Measurements from ENCODE around the gene CEP295NL. TPM values are rescaled to one million over a fixed set of nuclear protein-coding genes. Genes with fewer than 3 reads are reported as not detected.

CEP295NL gene
- total RNA-seq, 1 experiment from 2014 or later, result 0.66 TPM

DNA sequence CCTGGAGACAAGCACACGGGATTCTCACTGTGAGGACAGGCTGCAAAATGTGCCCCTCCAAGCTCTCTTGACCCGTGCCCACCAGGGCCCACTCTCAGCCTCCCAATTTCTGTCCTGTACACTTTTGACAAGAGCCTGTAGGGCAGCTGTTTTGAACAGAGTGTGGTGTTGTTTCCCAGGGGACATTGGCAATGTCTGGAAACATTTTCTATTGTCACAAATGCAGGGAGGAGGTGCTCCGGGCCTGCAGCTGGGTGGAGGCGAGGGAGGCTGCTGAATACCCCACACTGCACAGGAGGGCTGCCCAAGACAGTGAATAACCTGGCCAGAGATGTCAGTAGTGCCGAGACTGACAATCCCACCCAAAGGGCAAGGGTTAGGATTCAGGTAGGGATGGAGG lies 10.5 kb downstream of the CEP295NL start:
- Histone ChIP-seq H3K9ac (ENCODE audit: extremely low read depth, insufficient read length, low read length) (no peak overlapping the region), H4K5ac (ENCODE audit: insufficient read length, low read depth, low read length) (no peak overlapping the region), H4K91ac (ENCODE audit: insufficient read length, low read depth, low read length) (no peak overlapping the region), H3K27me3 (ENCODE audit: insufficient read depth, low read length) (no peaks in the 10 kb centered on the region), H3K56ac (ENCODE audit: insufficient read length, low read depth, low read length) (no peak overlapping the region), H3K4me2 (ENCODE audit: insufficient read depth, insufficient read length, low read length) (no peak overlapping the region), H2BK5ac (ENCODE audit: insufficient read length, low read length) (no peak overlapping the region), H3K23me2 (ENCODE audit: insufficient read length, low read depth, low read length, poor library complexity, severe bottlenecking) (no peaks in the 10 kb centered on the region), H2BK20ac (ENCODE audit: low read depth, low read length, poor library complexity, severe bottlenecking) (no peak overlapping the region), H3K14ac (ENCODE audit: insufficient read depth, low read length) (no peak overlapping the region; the same call in 1 of the 2 replicates), H3K27ac (ENCODE audit: insufficient read length, low read depth, low read length) (no peak overlapping the region), H3K79me2 (ENCODE audit: insufficient read depth, low read length) (0 out of 2 replicates have a peak, but pooled peaks cover 3% of the 10 kb centered on the region), H3K23ac (ENCODE audit: insufficient read length, low read depth, low read length) (no peak overlapping the region), H3K79me1 (ENCODE audit: insufficient read depth, low read depth, low read length, poor library complexity, severe bottlenecking) (no peaks in the 10 kb centered on the region), H2BK12ac (ENCODE audit: insufficient read length, low read depth, low read length) (no peak overlapping the region), H2BK120ac (ENCODE audit: low read depth, low read length, poor library complexity, severe bottlenecking) (no peak overlapping the region), H3K18ac (ENCODE audit: insufficient read length, low read depth, low read length) (no peak overlapping the region), H3K9me3 (ENCODE audit: control insufficient read depth, low read depth, low read length) (no peaks in the 10 kb centered on the region), H4K8ac (replicated peaks; ENCODE audit: insufficient read length, low read depth, low read length) (no peak overlapping the region), H2AFZ (ENCODE audit: low read length) (no peak overlapping the region), H3K4ac (ENCODE audit: low read depth, low read length) (no peak overlapping the region), H2BK15ac (ENCODE audit: low read depth, low read length) (no peak overlapping the region), H3K4me1 (ENCODE audit: insufficient read depth, low read length) (no peaks in the 10 kb centered on the region), H4K20me1 (ENCODE audit: control insufficient read depth, insufficient read depth, insufficient read length) (no peaks in the 10 kb centered on the region), H2AK5ac (ENCODE audit: insufficient read length, low read length) (no peak overlapping the region), H3T11ph (ENCODE audit: low read length) (no peak overlapping the region)
- Mint-ChIP-seq H3K36me3 (ENCODE audit: insufficient read depth in 1 of 3, low read depth in 3 of 3) (peaks cover 0 to 6% (median 0%) of the 10 kb centered on the region in 3 experiments; a peak in 3 of 7 replicates), H3K4me3 (peak overlapping the region in 1 of 2 experiments; percentile 3; a peak in 1 of 5 replicates), H3K9me3 (no peaks in the 10 kb centered on the region; a peak in 1 of 5 replicates), H3K27me3 (ENCODE audit: low read depth) (no peaks in the 10 kb centered on the region), H3K4me1 (peaks cover 3 to 13% of the 10 kb centered on the region in 2 experiments; a peak in 2 of 4 replicates), H3K27ac (peak overlapping the region in 1 of 3 experiments; percentile 19; a peak in 1 of 7 replicates)
- TF ChIP-seq CTCF (conservative IDR thresholded peaks at IDR 0.05), result no peak
- DNase-seq, result no peak
- WGBS (ENCODE audit: extremely low coverage, insufficient read length, low lambda C conversion rate), result no CpG with 5 or more reads among the region's 5 CpGs

Data from H9 (cell line).